ENCODE results near the gene OR1J2. TPM values are rescaled to one million over a fixed set of nuclear protein-coding genes. Genes with fewer than 3 reads are reported as not detected.

OR1J2 gene
- total RNA-seq = not detected in 2 replicates

DNA sequence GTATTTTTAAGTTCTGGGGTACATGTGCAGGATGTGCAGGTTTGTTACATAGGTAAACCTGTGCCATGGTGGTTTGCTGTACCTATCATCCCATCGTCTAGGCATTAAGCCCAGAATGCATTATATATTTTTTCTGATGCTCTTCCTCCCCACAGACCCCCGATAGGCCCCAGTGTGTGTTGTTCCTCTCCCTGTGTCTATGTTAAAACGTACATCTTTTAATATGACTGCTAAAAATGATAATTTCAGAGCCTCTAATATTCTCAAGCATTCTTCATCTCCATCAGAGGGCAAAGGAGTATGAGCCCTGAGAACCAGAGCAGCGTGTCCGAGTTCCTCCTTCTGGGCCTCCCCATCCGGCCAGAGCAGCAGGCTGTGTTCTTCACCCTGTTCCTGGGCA, at the start of gene OR1J2:
Gene OR1J2 (plus strand): TSS at position 301 of the 400 bp plus-strand sequence. CDS start 0 bp downstream, at position 301.
- TF ChIP-seq, protein P1, sequence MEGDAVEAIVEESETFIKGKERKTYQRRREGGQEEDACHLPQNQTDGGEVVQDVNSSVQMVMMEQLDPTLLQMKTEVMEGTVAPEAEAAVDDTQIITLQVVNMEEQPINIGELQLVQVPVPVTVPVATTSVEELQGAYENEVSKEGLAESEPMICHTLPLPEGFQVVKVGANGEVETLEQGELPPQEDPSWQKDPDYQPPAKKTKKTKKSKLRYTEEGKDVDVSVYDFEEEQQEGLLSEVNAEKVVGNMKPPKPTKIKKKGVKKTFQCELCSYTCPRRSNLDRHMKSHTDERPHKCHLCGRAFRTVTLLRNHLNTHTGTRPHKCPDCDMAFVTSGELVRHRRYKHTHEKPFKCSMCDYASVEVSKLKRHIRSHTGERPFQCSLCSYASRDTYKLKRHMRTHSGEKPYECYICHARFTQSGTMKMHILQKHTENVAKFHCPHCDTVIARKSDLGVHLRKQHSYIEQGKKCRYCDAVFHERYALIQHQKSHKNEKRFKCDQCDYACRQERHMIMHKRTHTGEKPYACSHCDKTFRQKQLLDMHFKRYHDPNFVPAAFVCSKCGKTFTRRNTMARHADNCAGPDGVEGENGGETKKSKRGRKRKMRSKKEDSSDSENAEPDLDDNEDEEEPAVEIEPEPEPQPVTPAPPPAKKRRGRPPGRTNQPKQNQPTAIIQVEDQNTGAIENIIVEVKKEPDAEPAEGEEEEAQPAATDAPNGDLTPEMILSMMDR (conservative IDR thresholded peaks at IDR 0.05; ENCODE audit: low read depth, low read length) = no peak
- no peak for DNase-seq (ENCODE audit: low read depth)
- no peak within 1 kb of the TSS for H3K4me3 ChIP-seq (ENCODE audit: low read depth, low read length)

DNA sequence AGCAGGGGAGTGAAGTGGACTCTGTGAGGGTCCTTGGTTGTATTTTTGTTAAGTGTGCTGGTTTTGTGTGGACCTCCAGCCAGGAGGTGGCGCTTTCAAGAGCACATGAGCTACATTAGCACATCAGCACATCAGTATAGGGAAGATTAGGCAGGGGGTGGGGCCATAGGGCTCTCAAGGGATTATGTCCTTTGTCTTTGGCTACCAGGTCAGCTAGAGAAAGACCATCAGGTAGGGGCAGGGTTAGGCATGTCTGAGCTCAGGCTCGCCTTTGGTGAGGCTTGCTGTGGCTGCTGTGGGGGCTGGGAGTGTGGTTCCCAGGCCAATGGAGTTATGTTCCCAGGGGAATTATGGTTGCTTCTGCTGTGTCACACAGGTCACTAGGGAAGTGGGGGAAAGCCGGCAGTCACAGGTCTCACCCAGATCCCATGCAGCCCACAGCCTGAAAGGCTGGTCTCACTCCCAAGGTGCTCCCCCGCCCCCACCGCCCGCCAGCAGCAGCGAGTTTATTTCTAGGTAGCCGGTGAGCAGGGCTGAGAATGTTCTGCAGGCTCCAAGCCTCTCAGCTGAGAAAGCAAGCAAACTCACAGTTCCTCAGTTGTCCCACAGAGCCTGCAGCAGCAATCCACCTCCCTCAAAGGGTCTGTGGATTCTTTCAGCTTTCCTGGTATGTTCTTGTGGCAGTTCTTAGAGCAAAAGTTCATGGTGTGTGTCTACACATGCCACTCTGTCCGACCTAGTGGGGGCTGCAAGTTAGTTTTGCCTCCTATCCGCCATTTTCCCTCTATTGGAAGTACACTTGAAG, 46.6 kb upstream of the OR1J2 start:
- H3K4me3 ChIP-seq (ENCODE audit: low read depth, low read length) = peak overlapping the region; percentile 53
- TF ChIP-seq, protein P1 (conservative IDR thresholded peaks at IDR 0.05; ENCODE audit: low read depth, low read length) = peak; percentile 46
- DNase-seq (ENCODE audit: low read depth) = no peak

GRCh38 chr9:122464633-122465567, 45.7 kb upstream of the OR1J2 start:
- TF ChIP-seq, protein P1 (conservative IDR thresholded peaks at IDR 0.05; ENCODE audit: low read depth, low read length) = peak; percentile 93
- H3K4me3 ChIP-seq (ENCODE audit: low read depth, low read length) = peak overlapping the region; percentile 53
- DNase-seq (ENCODE audit: low read depth) = peak; percentile 61

GRCh38 chr9:122466456-122466855, 44.1 kb upstream of the OR1J2 start:
- H3K4me3 ChIP-seq (ENCODE audit: low read depth, low read length) = no peak overlapping the region
- DNase-seq (ENCODE audit: low read depth) = no peak
- TF ChIP-seq, protein P1 (conservative IDR thresholded peaks at IDR 0.05; ENCODE audit: low read depth, low read length) = no peak

DNA sequence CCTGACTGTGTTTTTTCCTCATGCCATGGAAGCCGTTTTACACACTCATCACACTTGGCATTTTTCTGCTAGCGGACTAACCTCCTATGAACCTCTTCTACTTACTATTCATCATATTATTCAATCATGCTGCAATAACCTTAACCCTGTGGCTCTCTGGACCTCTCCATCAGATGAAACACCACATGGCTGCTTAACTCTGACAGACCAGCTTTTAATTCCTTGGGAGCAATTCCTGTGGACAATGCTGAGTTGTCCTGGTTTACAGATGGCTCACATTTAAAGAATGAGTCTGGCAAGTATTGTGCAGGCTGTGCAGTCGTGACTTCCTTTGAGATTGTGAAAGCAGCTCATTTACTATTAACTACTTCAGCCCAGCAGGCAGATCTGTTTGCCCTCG, 41.9 kb upstream of the OR1J2 start:
- H3K4me3 ChIP-seq (ENCODE audit: low read depth, low read length) = no peak overlapping the region
- peak; percentile 32 for DNase-seq (ENCODE audit: low read depth)
- TF ChIP-seq, protein P1 (conservative IDR thresholded peaks at IDR 0.05; ENCODE audit: low read depth, low read length) = no peak

DNA sequence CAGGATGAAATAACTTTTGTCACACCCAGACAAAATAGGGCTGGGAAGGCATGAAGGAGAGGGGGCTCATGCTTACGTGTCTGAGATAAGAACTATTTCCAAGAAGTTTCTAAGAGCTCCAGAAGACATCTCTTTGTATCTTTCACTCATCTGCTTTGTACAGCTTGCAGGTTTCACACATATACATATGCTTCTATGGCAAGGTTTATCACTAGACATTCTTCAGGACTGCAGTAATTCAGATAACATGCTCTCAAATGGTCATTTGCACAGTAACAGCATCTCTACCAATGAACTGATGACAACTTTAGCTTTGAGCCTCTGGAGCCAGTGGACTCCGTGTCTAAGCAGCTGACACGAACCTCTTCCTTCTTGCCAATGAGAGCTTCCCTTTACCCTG, 36.0 kb upstream of the OR1J2 start:
- DNase-seq (ENCODE audit: low read depth) = no peak

More for the DNA sequence above, 36.0 kb upstream of the OR1J2 start:
- TF ChIP-seq, protein P1 (conservative IDR thresholded peaks at IDR 0.05; ENCODE audit: low read depth, low read length) = no peak
- H3K4me3 ChIP-seq (ENCODE audit: low read depth, low read length) = no peak overlapping the region
